Activated CD8-positive, alpha-beta memory T cell treated with anti-CD3 and anti-CD28 coated beads, Interleukin-2, amount 50 U/mL, for 24 hours (primary cell): ENCODE data around the gene WNT8B.

Source experiments
- DNase-seq: peaks from one replicate; pipeline ENCODE4 v3.0.0-alpha.2; 2020; ENCODE audit errors: extremely low read depth

Gene WNT8B

GRCh38 chr10:100519311-100520051, 56.7 kb downstream of the WNT8B start, which contains the start of gene SEC31B:
SEC31B (minus strand) TSS chr10:100519861; CDS start chr10:100516952, 2,909 bp downstream.
- no peak for DNase-seq

DNA sequence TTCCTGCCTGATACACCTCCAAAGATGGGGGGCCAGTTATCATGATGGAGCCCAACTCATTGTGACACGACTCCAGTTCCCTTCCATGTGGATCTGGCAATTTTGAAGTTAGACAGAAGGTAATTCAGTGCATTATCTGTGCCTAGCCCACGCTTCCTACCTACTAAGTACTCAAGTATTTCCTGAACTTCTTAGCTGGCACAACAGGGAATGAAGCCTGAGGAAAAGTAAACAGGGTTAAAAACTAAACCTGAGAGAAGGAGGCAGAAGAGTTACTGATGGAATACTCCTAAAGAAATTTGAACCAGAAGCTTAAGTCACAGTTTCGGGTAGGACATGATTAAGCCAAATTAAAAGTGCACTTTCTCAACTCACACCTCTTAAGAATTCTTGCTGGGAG, 58.0 kb downstream of the WNT8B start:
- DNase-seq = no peak

- no peak for DNase-seq
Measured at GRCh38 chr10:100522107-100522801, 59.4 kb downstream of the WNT8B start.

GRCh38 chr10:100522945-100523344, 60.1 kb downstream of the WNT8B start:
- no peak for DNase-seq

GRCh38 chr10:100524206-100524605, 61.4 kb downstream of the WNT8B start:
- no peak for DNase-seq

GRCh38 chr10:100524638-100525037, 61.8 kb downstream of the WNT8B start:
- DNase-seq = no peak

DNA sequence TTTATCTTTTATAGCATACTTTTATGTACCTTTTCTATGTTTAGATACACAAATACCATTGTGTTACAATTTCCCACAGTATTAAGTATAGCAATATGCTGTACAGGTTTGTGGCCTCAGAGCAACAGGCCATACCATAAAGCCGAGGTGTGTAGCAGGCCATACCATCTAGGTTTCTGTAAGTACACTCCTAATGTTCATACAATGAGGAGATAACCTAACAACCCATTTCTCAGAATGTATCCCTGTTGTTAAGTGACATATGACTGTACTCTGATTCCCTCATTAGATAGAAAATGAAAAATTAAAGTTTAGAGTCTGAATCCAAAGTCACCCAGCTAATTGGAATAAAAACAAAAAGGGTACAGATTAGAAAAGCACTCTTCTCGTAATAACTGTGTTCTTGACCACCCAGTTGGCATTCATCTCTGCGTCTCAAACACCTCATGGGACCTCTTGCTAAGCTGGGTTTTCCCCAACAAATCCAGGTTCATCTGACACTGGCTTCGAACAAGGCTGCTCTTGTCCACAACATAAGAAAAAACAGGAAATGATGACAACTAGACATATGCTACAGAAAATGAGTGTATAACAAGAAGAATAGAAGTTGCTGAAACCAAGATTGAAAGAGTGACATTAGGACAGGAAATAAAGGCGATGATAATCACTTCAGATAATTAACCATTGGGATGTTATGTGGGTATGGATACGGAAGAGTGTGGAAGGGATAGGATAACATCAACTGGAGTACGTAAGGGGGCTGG, 65.5 kb downstream of the WNT8B start:
- DNase-seq = no peak

DNA sequence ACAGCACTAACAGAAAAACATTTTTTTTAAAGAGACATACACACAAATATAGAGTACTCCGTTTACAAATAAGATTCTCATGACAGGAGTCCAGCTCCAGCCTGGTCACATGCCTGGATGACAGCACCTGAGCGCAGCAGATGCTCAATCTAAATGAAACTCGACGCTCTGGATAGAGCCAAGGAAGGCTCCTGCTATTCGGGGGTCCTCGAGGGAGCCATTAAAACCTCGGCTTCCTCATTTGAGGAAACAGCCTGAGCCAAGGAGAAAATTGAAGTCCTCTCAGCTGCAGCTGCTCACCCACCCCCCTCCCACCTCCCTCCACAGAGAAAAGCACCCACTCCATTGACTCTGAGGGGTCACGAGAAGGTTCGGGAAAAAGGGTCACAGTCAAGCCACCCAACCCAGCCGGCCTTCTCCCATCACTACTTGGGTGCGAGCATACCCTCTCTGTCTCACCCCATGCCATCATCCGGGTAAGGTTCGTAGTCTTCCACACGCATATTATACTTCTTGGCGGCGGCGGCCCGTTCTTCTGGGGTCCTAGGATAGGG, 66.2 kb downstream of the WNT8B start:
- no peak for DNase-seq

DNA sequence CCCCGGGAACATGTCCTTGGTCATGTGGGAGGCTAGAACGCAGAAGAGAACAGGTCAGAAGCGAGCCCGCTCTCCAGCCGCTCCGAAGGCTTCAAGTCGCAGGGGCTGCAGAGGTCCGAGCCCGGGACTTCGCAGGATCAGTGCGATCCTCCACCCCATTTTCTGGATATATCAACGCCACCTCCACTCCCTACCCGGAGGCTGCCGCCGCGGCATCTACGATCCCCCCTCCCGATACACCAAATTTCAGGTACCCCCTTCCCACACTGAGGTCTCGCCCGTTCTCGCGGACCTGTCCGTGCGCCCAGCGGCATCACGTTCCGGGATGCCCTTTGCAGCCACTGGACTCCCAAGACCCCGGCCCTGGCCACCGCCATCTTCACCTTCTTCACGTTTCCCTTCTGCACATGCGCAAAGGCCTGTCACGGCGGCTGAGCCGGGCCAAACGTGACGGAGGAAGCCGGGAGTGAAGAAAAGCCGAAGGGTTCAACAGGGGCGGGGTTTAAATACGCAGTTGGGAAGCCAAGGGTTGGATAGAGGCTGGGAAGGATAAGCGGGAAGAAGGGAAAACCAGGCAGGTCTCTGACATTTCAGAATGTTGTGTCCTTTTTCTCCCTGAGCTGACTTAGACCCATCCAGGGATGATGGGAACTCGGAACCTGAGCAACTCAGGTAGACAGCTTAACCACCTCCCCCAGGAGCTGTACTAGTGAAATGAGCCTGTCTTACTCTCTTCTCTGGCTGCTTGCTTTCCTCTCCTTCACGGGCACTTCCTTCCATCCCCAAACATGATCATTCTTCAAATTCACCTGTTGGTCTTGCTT, 66.9 kb downstream of the WNT8B start, which contains the start of gene NDUFB8:
Gene NDUFB8, minus strand, starts transcription at position 397 of the 824 bp plus-strand sequence. Its CDS starts 20 bp downstream, at position 377.
- DNase-seq = peak; percentile 66

DNA sequence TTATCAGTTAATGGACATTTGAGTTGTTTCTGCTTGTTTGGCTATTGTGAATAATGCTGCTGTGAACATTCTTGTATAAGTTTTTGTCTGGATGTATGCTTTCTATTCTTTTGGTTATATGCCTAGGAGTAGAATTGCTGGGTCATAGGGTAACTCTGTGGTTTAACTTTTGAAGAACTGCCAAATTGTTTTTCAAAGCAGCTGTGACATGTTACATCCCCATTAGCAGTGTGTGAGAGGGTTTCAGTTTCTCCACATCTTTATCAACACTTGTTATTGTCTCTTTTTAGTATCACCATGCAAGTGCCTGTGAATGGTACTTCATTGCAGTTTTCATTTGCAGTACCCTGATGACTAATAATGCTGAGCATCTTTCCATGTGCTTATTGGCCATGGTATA, 69.0 kb downstream of the WNT8B start:
- DNase-seq = no peak
